ENCODE measurements around the gene PRKAR1B.

PRKAR1B gene

DNA sequence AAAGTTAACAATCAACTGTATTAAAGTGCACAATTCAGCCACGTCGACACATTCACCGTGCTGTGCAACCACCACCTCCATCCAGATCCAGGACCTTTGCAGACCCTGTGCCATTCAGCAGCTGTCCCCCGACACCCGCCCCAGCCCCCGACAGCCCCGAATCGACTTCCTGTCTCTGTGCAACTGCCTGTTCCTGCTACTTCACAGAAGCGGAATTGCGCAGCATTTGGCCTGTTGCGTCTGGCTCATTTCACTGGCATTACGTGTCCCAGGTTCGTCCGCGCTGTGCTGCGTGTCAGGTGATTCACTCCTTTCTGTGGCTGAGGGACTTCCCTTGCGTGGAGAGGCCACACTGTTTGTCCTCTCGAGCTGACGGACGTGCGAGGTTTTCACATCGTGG lies 33.8 kb downstream of the PRKAR1B start:
- Histone ChIP-seq H3K27ac (no peak overlapping the region), H3K4me3 (no peak overlapping the region)
- no peak for TF ChIP-seq CTCF (IDR thresholded peaks at IDR 0.05)
- DNase-seq (ENCODE audit: low spot score) = peak; percentile 29

GRCh38 chr7:691361-692045 lies 35.6 kb downstream of the PRKAR1B start:
- peak; percentile 53 for DNase-seq (ENCODE audit: low spot score)
- Histone ChIP-seq H3K27ac (no peak overlapping the region), H3K4me3 (no peak overlapping the region)
- TF ChIP-seq CTCF (IDR thresholded peaks at IDR 0.05) = no peak

DNA sequence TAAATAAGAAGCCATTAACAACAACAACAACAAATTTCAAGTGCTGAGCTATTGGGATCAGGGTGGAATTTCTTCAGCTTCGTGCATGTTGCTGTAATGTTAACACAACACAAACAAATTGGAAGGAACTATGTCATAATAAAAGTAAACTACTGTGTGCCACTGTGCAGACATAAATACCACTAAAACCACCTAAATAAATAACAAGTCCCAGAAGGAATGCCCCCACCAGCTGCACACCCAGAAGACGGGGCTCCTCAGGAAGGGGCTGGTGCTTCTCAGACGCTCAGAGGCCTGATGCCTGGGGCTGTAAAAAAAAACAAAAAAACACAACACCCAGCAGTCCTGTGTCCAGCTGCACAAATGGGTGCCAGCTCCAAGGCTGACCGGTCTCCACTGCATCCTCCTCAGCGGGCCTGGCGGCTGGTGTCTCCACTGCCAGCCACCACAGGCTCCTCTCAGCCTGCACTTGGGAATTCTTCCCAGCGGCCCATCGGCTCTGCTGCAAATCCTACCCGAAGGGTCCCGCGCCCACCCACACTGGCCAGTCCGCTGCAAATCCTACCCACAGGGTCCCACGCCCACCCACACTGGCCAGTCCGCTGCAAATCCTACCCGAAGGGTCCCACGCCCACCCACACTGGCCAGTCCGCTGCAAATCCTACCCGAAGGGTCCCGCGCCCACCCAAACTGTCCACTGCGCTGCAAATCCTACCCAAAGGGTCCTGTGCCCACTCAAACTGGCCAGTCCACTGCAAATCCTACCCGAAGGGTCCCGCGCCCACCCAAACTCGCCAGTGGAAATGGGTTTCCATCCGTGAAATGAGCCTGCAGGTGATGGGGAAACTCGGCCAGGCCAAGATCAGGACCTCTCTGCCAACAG lies 36.4 kb downstream of the PRKAR1B start:
- peak; percentile 31 for DNase-seq (ENCODE audit: low spot score)
- no peak overlapping the region for H3K4me3 ChIP-seq
- no peak overlapping the region for H3K27ac ChIP-seq
- TF ChIP-seq CTCF (IDR thresholded peaks at IDR 0.05) = no peak

- Histone ChIP-seq H3K4me3 (no peak overlapping the region), H3K27ac (no peak overlapping the region)
- TF ChIP-seq CTCF (IDR thresholded peaks at IDR 0.05) = no peak
- DNase-seq (ENCODE audit: low spot score) = no peak
Observed at GRCh38 chr7:685540-685939, 41.5 kb downstream of the PRKAR1B start.

- Histone ChIP-seq H3K27ac (no peak overlapping the region), H3K4me3 (no peak overlapping the region)
- peak; percentile 66 for DNase-seq (ENCODE audit: low spot score)
- TF ChIP-seq CTCF (IDR thresholded peaks at IDR 0.05) = no peak
Observed at GRCh38 chr7:684416-684815, 42.7 kb downstream of the PRKAR1B start.

DNA sequence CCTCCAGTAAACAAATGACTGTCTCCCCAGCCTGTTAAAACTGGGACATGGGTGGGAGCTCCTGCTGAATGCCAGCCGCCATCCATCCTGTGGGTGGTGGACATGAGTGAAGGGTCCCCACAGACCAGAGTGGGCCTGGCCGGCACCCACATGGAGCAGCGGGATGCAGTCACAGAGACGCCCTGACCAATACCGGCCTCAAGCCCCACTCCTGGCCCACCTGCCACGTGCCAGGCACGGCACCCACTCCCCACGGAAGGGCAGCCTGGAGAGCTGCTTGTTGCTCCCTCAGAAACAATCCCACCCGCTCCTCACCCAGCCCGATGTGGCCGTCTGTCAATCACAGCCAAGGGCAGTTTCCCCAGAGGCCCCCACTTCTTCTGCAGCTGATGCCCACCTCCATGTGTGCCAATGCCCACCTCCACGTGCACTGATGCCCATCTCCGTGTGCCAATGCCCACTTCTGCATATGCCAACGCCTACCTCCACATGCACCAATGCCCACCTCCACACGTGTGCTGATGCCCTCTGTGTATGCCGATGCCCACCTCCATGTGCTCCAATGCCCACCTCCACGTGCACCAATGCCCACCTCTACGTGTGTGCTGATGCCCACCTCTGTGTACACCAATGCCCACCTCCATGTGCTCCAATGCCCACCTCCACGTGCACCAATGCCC lies 43.4 kb downstream of the PRKAR1B start:
- TF ChIP-seq CTCF (IDR thresholded peaks at IDR 0.05) = no peak
- H3K4me3 ChIP-seq = no peak overlapping the region
- H3K27ac ChIP-seq = no peak overlapping the region
- no peak for DNase-seq (ENCODE audit: low spot score)
